Thoracic aorta (tissue), 2 donors: ENCODE measurements around the gene VTCN1. TPM values are rescaled to one million over a fixed set of nuclear protein-coding genes. Genes with fewer than 3 reads are reported as not detected.

Experiments used
- ATAC-seq: fragments of 150-250 bp; one replicate; pipeline ENCODE4 v1.8.0; 2017; ENCODE audit warnings: low read depth; ENCODE audit not compliant: insufficient number of reproducible peaks, low FRiP score
- DNase-seq: peaks from one replicate; pipeline ENCODE4 v3.0.0-alpha.2; 2020; ENCODE audit warnings: low spot score
- H3K27ac ChIP-seq, 2 donors: fragments of 200-600 bp; sonication (generic); 1 replicate in 1 of 2; 2 replicates in 1 of 2; pipeline ENCODE4 v1.5.1; 2016; ENCODE audit warnings: mild to moderate bottlenecking in 2 of 2, moderate library complexity in 2 of 2
- H3K27me3 ChIP-seq: fragments of 200-600 bp; sonication (generic); replicated peaks from 2 replicates; pipeline ENCODE4 v1.6.0; 2016; ENCODE audit warnings: mild to moderate bottlenecking; ENCODE audit not compliant: insufficient read depth
- H3K36me3 ChIP-seq: fragments of 200-600 bp; sonication (generic); one replicate; pipeline ENCODE4 v1.5.1; 2016
- H3K4me1 ChIP-seq, 2 donors: fragments of 200-600 bp; sonication (generic); 1 replicate in 1 of 2; 2 replicates in 1 of 2; pipeline versions ENCODE4 v1.5.1 to v1.6.0; 2016; ENCODE audit warnings: low read depth in 2 of 2, mild to moderate bottlenecking in 1 of 2; ENCODE audit not compliant: control insufficient read depth in 1 of 2
- H3K4me3 ChIP-seq: fragments of 200-600 bp; sonication (generic); 2 replicates; pipeline ENCODE4 v1.5.1; 2016; ENCODE audit warnings: mild to moderate bottlenecking
- H3K9me3 ChIP-seq: fragments of 200-600 bp; sonication (generic); 2 replicates; pipeline ENCODE4 v1.5.1; 2016
- total RNA-seq, 2 donors: library from RNA; depleted of rRNA; stranded (reverse); fragments of >200 nt; gene quantifications; one replicate each; pipeline versions ENCODE4 v1.1.0 to v1.2.3, GENCODE V29; 2016
- TF ChIP-seq, protein P1 (sequence below): fragments of 200-600 bp; sonication (generic); IDR thresholded peaks from one replicate; pipeline ENCODE4 v1.5.1; 2019; ENCODE audit warnings: antibody characterized with exemption

VTCN1 gene
- total RNA-seq, 2 donors from 2014 or later, result not detected

DNA sequence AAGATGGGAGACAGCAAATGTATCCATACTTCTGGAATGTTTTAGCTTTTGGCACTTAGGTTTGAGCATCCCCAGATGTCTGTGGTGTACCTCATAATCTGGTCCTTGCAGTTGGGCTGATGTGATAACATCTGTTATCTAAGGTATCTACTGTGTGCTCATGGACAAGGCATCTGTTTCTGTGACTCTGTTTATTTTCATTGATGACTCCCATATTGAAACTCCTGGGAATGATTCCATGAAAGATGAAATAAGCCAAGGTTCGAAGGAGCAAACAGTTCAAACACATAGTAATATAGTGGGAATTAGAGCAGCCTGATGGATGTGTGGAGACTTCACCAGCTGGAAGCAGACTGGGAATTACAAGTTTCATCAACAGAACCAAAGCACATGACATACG is 68.5 kb downstream of the VTCN1 start:
- TF ChIP-seq, protein P1, sequence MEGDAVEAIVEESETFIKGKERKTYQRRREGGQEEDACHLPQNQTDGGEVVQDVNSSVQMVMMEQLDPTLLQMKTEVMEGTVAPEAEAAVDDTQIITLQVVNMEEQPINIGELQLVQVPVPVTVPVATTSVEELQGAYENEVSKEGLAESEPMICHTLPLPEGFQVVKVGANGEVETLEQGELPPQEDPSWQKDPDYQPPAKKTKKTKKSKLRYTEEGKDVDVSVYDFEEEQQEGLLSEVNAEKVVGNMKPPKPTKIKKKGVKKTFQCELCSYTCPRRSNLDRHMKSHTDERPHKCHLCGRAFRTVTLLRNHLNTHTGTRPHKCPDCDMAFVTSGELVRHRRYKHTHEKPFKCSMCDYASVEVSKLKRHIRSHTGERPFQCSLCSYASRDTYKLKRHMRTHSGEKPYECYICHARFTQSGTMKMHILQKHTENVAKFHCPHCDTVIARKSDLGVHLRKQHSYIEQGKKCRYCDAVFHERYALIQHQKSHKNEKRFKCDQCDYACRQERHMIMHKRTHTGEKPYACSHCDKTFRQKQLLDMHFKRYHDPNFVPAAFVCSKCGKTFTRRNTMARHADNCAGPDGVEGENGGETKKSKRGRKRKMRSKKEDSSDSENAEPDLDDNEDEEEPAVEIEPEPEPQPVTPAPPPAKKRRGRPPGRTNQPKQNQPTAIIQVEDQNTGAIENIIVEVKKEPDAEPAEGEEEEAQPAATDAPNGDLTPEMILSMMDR, result no peak
- H3K27ac ChIP-seq, result no peak overlapping the region
- H3K9me3 ChIP-seq, result no peaks in the 10 kb centered on the region
- no peaks in the 10 kb centered on the region for H3K27me3 ChIP-seq
- no peaks in the 10 kb centered on the region for H3K36me3 ChIP-seq
- H3K4me1 ChIP-seq, result no peaks in the 10 kb centered on the region
- no peak for DNase-seq
- no peak overlapping the region for H3K4me3 ChIP-seq
- no peak for ATAC-seq

DNA sequence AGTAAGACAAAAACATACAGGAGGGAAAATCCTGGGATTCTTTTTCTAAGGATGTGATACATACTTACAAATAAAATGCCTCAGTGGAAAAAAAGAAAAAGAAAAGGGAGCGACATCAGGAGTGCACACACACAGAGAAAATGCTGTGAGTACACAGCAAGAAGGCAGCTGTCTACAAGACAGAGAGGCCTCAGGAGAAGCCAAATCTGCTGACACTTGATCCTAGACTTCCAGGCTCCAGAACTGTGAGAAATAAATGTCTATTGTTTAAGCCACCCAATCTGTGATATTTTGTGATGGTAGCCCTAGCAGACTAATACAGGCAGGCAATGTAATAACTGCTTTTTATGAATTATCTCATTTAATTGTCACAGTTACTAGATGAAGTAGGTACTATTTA is 72.2 kb downstream of the VTCN1 start:
- Histone ChIP-seq H3K27ac (no peak overlapping the region), H3K27me3 (no peaks in the 10 kb centered on the region), H3K9me3 (no peaks in the 10 kb centered on the region), H3K4me3 (no peak overlapping the region), H3K36me3 (no peaks in the 10 kb centered on the region), H3K4me1 (no peaks in the 10 kb centered on the region)
- DNase-seq, result no peak
- no peak for ATAC-seq
- TF ChIP-seq, protein P1, result no peak

DNA sequence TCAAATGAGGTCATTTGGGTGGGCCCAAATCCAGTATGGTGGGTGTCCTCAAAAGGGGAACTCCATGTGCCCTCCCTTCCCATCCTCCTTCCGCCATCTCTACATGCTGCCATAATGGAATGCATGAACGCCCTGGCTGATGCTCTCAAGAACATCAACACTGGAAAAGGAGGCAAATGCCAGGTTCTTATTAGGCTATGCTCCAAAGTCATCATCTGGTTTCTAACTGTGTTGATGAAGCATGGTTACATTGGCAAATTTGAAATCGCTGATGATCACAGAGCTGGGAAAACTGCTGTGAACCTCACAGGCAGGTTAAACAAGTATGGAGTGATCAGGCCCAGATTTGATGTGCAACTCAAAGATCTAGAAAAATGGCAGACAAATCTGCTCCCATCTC is 72.6 kb downstream of the VTCN1 start:
- H3K4me1 ChIP-seq, result no peaks in the 10 kb centered on the region
- H3K4me3 ChIP-seq, result no peak overlapping the region
- no peaks in the 10 kb centered on the region for H3K9me3 ChIP-seq

GRCh38 chr1:117137281-117137855 is 73.4 kb downstream of the VTCN1 start:
- no peak overlapping the region for H3K27ac ChIP-seq
- no peaks in the 10 kb centered on the region for H3K9me3 ChIP-seq
- H3K4me3 ChIP-seq, result no peak overlapping the region
- DNase-seq, result no peak
- H3K4me1 ChIP-seq, result no peaks in the 10 kb centered on the region
- H3K27me3 ChIP-seq, result no peaks in the 10 kb centered on the region
- no peaks in the 10 kb centered on the region for H3K36me3 ChIP-seq
- ATAC-seq, result no peak
- TF ChIP-seq, protein P1, result no peak

More for the DNA sequence above, 72.6 kb downstream of the VTCN1 start:
- H3K27me3 ChIP-seq, result no peaks in the 10 kb centered on the region
- TF ChIP-seq, protein P1, result no peak
- H3K27ac ChIP-seq, result no peak overlapping the region
- DNase-seq, result no peak
- H3K36me3 ChIP-seq, result no peaks in the 10 kb centered on the region
- no peak for ATAC-seq

GRCh38 chr1:117136749-117137148 is 74.0 kb downstream of the VTCN1 start:
- Histone ChIP-seq H3K9me3 (no peaks in the 10 kb centered on the region), H3K4me1 (no peaks in the 10 kb centered on the region), H3K27ac (no peak overlapping the region), H3K36me3 (no peaks in the 10 kb centered on the region), H3K27me3 (no peaks in the 10 kb centered on the region), H3K4me3 (no peak overlapping the region)
- TF ChIP-seq, protein P1, result no peak
- DNase-seq, result no peak
- ATAC-seq, result no peak
